ENCODE data around the gene IVD. TPM values are rescaled to one million over a fixed set of nuclear protein-coding genes. Genes with fewer than 3 reads are reported as not detected.

Gene IVD
- total and polyA plus RNA-seq, 9 of the 15 experiments (the other 6 are each of a cell fraction or from before 2014, with no cell fraction given) = 0.15 to 4.5 (median 2.4) TPM

DNA sequence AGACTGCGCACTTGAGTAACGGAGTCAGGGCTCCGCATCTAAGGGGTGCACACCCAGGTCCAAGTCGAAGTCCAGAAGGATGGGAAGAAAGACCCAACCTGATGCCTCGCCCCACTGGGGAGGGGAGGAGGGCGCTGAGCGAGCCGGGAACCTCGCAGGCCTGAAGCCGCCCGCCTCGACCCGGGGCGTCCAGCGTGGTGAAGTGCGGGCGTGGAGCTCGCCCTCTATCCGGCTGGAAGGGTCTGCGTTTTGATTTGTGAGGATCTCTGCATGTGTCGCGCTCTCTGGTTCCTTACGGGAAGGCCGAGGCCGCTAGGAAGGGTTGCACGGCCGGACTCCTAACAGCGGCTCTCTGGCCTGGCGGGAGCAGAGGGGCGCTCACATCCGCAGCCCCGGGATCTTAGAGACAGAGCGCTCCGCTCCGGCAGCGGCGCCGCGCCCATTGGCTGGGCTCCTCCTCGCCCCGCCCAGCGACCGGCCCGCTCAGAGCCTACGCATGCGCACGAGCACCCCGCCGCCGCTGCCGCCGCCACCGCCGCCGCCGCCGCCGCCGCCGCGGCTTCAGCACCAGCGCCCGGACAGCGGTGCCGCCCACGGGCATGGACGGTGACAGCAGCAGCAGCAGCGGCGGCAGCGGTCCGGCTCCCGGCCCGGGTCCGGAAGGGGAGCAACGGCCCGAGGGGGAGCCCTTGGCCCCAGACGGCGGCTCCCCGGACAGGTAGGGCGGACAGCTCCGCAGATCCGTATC, 47.7 kb upstream of the IVD start, which contains the start of gene DISP2:
DISP2 (plus strand) TSS at position 497 of the 748 bp plus-strand sequence; CDS start at position 600, 103 bp downstream.
- no TSS peak for BruUV-seq (replicated peaks)
- DNase-seq (ENCODE audit: extremely low read depth in 1 of 4, low spot score in 3 of 4) = peak; percentile 89 to 100 (median 100)
- FAIRE-seq = no peak
- H3K4me1 ChIP-seq (replicated peaks in 1 of 2; ENCODE audit: control insufficient read depth in 2 of 2, insufficient read depth in 2 of 2, low read length in 2 of 2) = peaks cover 9 to 26% of the 10 kb centered on the region in 2 experiments; a peak in 4 of 5 replicates
- intact Hi-C loops (cut with micrococcal nuclease) = loop anchor here (5.0 kb wide), 1 partner anchor 64 kb away; no protein-coding TSS in a partner anchor
- H3K4me2 ChIP-seq (ENCODE audit: insufficient read depth, low read length) = peak within 1 kb of the TSS; percentile 84
- ChIA-PET CTCF (ENCODE audit: low intra/inter-chr PET ratio) (interaction anchor here (1.4 kb wide), 1 partner anchor 10 kb away, joined by 4 read pairs; no protein-coding TSS in a partner anchor), POLR2A (interaction anchor here (0.6 to 1.7 kb wide), 6 partner anchors 12 to 62 kb away, joined by 3 to 7 read pairs (median 4); partner anchors contain the start of gene KNSTRN)
- H3K9me1 ChIP-seq (ENCODE audit: control insufficient read depth, insufficient read depth, low read length) = no peaks in the 10 kb centered on the region
- peak; percentile 89 for ATAC-seq
- no peak within 1 kb of the TSS for H3K27ac ChIP-seq (ENCODE audit: extremely low read depth, low read depth, low read length)
- H2AFZ ChIP-seq (ENCODE audit: low read depth, low read length) = peak within 1 kb of the TSS; percentile 93
- in situ Hi-C loops (cut with MboI) = no loop called here
- WGBS (ENCODE audit: insufficient coverage, low coverage, missing lambda C conversion rate) = 3% methylated on average over 37 of the region's 82 CpGs
- H3K9ac ChIP-seq (ENCODE audit: insufficient read depth in 1 of 2, low read depth in 2 of 2, low read length in 2 of 2) = peak within 1 kb of the TSS in 1 of 2 experiments; percentile 79; a peak in 2 of 4 replicates
- H3K27me3 ChIP-seq (ENCODE audit: control insufficient read depth in 2 of 2, insufficient read depth in 2 of 2, low read length in 2 of 2) = peaks cover 0 to 9% of the 10 kb centered on the region in 2 experiments; a peak in 1 of 5 replicates
- H3K9me3 ChIP-seq (replicated peaks; ENCODE audit: control insufficient read depth, insufficient read depth, low read depth, low read length) = no peaks in the 10 kb centered on the region
- H3K36me3 ChIP-seq (ENCODE audit: control insufficient read depth, insufficient read depth, low read length) = no peaks in the 10 kb centered on the region
- H3K79me2 ChIP-seq (ENCODE audit: control insufficient read depth, insufficient read depth, low read length) = no peaks in the 10 kb centered on the region
- no peaks in the 10 kb centered on the region for H4K20me1 ChIP-seq (replicated peaks; ENCODE audit: control insufficient read depth, insufficient read depth, low read length)
- peak within 1 kb of the TSS; percentile 53 for H3K4me3 ChIP-seq
- TF ChIP-seq NRF1 (conservative IDR thresholded peaks at IDR 0.05 in 1 of 2, IDR thresholded peaks at IDR 0.05 in 1 of 2) = peak; percentile 94 to 96
- no peak for TF ChIP-seq PCBP2 (IDR thresholded peaks at IDR 0.05; ENCODE audit: low read depth, low read length, poor library complexity, severe bottlenecking)
- peak; percentile 54; the same call in 1 of the 2 replicates for TF ChIP-seq DMBX1 (CRISPR knock-in tag; IDR thresholded peaks at IDR 0.05; ENCODE audit: borderline replicate concordance)
- no peak for TF ChIP-seq SAFB (IDR thresholded peaks at IDR 0.05; ENCODE audit: borderline replicate concordance, low read depth, low read length)
- TF ChIP-seq POLR2B (IDR thresholded peaks at IDR 0.05; ENCODE audit: low read depth, partially characterized antibody) = no peak
- peak; percentile 85 for TF ChIP-seq SMAD4 (CRISPR knock-in tag; conservative IDR thresholded peaks at IDR 0.05)
- TF ChIP-seq, protein P1, sequence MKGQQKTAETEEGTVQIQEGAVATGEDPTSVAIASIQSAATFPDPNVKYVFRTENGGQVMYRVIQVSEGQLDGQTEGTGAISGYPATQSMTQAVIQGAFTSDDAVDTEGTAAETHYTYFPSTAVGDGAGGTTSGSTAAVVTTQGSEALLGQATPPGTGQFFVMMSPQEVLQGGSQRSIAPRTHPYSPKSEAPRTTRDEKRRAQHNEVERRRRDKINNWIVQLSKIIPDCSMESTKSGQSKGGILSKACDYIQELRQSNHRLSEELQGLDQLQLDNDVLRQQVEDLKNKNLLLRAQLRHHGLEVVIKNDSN (CRISPR knock-in tag; IDR thresholded peaks at IDR 0.05) = no peak
- TF ChIP-seq, protein P2, sequence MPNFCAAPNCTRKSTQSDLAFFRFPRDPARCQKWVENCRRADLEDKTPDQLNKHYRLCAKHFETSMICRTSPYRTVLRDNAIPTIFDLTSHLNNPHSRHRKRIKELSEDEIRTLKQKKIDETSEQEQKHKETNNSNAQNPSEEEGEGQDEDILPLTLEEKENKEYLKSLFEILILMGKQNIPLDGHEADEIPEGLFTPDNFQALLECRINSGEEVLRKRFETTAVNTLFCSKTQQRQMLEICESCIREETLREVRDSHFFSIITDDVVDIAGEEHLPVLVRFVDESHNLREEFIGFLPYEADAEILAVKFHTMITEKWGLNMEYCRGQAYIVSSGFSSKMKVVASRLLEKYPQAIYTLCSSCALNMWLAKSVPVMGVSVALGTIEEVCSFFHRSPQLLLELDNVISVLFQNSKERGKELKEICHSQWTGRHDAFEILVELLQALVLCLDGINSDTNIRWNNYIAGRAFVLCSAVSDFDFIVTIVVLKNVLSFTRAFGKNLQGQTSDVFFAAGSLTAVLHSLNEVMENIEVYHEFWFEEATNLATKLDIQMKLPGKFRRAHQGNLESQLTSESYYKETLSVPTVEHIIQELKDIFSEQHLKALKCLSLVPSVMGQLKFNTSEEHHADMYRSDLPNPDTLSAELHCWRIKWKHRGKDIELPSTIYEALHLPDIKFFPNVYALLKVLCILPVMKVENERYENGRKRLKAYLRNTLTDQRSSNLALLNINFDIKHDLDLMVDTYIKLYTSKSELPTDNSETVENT (CRISPR knock-in tag; IDR thresholded peaks at IDR 0.05) = peak; percentile 8; the same call in 1 of the 2 replicates
- TF ChIP-seq NR2C1 (IDR thresholded peaks at IDR 0.05) = no peak
- TF ChIP-seq NR2C1 (tag; IDR thresholded peaks at IDR 0.05) = no peak
- TF ChIP-seq RUNX1 (IDR thresholded peaks at IDR 0.05; ENCODE audit: low read depth) = no peak
- TF ChIP-seq, protein P3, sequence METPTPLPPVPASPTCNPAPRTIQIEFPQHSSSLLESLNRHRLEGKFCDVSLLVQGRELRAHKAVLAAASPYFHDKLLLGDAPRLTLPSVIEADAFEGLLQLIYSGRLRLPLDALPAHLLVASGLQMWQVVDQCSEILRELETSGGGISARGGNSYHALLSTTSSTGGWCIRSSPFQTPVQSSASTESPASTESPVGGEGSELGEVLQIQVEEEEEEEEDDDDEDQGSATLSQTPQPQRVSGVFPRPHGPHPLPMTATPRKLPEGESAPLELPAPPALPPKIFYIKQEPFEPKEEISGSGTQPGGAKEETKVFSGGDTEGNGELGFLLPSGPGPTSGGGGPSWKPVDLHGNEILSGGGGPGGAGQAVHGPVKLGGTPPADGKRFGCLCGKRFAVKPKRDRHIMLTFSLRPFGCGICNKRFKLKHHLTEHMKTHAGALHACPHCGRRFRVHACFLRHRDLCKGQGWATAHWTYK (CRISPR knock-in tag; IDR thresholded peaks at IDR 0.05) = 0 out of 2 replicates have a peak, but pooled peaks have one; percentile 51
- TF ChIP-seq YY1 (IDR thresholded peaks at IDR 0.05; ENCODE audit: borderline replicate concordance in 1 of 3, control insufficient read depth in 1 of 3, extremely low read depth in 1 of 3, insufficient read depth in 3 of 3, insufficient read length in 1 of 3, insufficient replicate concordance in 2 of 3, low read depth in 1 of 3, low read length in 2 of 3) = peak in 1 of 3 experiments; percentile 31
- TF ChIP-seq ZEB2 (IDR thresholded peaks at IDR 0.05) = no peak
- no peak for TF ChIP-seq KAT2B (IDR thresholded peaks at IDR 0.05; ENCODE audit: low read depth, low read length)
- TF ChIP-seq ZNF174 (CRISPR knock-in tag; IDR thresholded peaks at IDR 0.05) = no peak
- TF ChIP-seq EGR1 (conservative IDR thresholded peaks at IDR 0.05) = peak; percentile 56
